Bone marrow (tissue), 2 donors: ENCODE measurements around the gene DCLK1.
"Not testable (repeated sequence)": the region's sequence is repeated elsewhere in the genome, so short reads cannot be mapped to it uniquely, and the experiment has no call there.

ENCODE experiments used
- DNase-seq, 2 donors: peaks; one replicate each; lab custom pipeline; 2025; lab: John Stamatoyannopoulos, UW

DCLK1 gene

DNA sequence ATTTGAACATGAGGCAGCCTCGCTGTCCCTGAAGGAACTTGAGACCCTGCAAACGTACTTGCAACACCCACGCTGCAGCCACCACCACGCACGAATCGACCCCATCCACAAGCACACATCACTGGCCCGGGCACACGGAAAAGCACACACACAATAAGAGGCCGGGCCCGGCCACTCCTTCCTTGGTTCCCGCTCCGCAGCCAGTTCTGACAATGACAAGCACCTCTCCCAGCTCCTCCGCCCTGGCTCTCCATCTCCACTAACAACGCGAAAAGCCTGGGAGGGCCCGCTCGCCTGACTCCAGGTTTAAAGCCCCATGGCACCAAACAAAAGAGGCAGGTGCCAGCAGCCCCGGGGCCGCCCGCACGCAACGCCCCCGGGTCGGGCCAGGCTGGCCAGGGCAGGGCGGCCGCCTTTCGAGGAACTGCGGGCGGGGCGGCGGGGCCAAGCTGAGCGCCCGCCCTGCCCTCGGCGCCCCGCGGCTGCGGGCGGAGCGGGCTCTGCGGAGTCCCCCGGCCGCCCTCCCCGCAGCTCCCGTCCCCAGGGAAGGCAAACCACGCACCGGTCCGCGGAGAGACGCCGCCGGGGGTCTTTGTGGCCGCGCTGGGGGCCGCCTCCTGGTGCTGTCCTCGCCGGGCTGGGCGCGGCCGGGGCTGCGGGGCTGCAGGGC is 495 bp downstream of the DCLK1 start:
- DNase-seq: no peak

DNA sequence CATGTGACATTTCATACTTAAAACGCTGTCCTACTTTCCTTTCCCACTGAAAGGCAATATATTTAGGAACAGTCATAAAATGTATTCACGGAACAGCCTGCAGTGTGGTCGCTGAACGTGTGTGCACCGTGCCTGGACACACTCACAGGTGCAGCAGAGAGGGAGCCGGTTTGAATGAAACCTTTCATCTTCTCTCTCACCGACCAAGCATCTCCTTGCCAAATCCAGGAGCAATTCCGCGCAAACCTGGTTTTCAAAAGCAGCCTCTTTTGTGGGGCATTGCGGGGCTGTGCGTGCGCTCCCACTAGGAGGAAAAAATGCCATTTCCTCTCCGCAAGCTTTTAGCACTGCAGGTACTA is 1.0 kb downstream of the DCLK1 start:
- DNase-seq: no peak

DNA sequence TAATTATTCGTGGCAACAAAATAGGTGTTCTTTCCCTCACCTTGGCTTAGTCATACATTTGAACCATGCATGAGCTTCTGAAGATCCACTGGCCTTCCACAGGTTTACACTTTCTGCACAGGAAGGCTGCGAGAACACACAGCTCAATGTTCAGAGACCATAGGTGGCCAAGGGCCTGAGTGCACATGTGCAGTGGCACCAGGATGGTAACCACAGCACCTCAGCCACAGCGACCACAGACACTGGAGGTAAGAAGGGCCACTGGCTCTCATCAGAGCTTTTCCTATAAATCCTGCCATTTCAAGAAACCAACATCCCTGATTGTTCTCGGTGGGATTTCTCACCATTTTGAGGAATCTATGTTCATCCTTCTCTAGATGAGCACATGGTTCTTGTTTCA is 1.6 kb downstream of the DCLK1 start:
- no peak for DNase-seq

DNA sequence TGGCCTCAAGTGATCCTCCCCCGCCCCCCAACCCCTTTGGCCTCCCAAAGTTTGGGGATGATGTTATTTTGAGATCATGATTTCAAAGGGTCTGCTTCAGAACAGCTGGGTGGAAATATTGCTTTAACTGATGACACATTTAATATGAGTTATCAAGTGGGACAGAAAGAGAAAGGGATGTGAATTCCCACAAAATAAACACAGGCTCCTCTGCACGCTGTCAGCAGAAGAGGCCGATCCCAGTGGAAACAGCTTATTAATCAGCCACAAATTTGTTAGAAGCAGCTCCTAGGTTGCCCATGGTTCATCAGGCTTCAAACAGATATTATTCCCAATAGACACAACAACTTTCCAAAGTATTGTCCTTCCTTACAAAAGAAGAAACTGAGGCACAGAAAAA is 4.7 kb downstream of the DCLK1 start:
- DNase-seq: no peak

DNA sequence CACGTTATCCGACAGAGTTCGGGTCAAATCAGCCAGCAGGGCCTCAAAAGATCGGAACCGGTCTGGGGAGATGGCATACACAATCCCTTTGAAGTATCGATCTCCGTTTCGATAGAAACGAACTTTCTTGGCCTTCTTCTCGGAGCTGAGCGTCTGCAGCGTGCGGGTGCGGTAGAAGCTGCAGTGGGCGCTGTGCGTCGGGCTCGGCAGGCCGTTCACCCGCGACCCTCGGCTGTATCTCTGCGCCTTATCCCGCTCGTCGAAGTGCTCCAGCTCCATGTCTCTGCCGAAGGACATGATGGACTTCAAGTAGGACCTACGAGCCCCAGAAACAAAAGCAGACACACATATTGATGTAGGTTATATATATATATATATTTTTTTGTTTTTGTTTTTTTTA is 5.3 kb downstream of the DCLK1 start:
- DNase-seq: no peak

DNA sequence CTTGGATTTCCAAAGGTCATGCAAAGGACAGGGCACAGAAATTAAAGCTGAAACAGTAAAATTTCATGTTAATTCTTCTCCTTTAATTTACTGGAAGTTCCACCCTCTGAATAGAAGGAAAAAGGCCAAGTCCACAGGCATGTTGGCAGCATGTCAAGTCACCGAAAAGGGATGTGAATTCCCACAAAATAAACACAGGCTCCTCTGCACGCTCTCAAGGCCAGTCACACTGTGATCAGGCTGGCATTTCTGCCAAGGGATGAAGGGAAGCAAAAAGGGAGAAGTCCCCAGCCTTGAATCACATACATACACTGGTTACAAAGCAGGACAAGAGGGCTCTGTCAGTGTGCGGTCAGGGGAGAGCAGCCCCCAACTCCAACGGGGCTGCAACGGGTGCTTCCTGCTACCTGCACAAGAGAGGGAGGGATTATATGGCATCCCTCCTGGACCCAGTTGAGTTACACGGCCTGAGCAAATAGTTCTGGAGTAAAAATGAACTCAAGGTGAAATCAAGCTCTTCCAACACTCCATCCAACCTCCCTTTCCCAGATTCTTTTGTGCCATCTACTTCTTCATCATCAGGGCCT is 6.9 kb downstream of the DCLK1 start:
- DNase-seq: no peak

DNA sequence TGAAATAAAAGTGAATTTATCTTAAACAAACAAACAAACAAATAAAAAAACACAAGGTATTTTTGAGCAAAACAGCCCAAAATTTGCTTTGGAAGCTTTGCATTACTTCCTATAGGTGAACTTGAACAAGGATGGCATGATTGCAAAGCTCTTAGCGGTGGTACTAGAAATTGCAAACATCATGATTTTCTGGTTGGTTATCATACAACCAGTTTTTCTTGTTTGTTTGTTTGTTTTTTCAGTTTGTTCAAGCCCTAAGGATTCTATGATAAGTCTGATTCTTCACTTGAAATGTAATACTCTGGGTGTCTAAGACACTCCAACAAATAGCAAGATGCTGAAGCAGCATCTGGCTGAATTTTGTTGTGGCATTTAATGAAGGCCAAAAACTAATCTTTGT is 15.9 kb downstream of the DCLK1 start:
- DNase-seq: no peak

DNA sequence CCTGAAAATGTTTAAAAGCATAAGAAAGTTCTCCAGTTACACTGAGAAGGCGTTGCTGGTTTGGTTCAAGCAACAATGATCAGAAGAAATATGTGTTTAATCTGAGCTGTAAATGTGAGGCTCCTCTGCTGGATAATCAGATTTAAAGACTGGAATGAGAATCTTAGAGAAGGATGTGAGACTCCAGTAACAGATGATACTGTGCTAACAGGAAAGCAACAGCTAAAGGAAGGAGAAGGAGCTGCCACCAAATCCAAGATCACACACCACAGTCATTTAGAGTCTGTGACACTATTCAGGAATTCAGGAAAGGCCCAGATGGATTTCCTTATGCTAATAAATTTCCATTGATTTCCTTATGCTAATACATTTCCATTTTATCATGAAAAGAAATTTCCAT is 16.9 kb downstream of the DCLK1 start:
- DNase-seq: no peak

DNA sequence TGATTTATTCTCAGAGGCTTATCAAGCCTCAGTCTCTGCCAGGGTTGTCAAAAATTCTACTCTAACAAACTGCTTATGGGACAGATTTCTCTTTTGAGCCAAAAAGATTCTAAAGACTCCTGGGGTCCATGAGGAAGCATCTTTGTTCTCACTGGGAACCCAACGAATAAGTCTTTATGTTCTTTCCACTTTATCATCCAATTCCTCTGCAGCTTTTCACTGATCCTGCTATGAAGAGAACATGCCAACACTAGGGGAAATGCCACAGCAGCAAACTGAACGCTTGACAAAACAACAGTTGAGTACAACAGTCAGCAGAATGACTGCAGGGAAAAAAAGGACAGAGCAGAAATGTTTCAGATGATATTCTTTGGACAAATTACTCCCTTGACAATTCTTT is 22.2 kb downstream of the DCLK1 start:
- no peak for DNase-seq

DNA sequence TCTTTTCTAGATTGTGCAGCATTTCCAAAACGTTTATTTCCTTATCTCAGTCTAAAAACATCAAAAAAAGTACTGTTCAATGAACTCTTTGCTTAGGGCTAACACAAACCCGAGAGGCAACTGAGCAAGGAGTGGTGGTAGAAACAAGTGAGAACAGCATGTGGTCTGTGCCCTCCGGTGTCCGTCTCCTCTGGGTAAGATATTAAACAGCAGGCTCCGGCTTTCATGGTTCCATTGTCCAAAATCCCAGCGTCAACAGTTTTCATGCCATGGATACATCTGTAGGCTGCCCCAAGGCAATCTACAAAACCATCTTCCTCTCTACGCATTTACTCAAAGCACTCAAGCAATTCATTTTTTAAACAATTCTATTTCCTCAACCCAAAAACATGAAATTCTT is 22.8 kb downstream of the DCLK1 start:
- DNase-seq: no peak

DNA sequence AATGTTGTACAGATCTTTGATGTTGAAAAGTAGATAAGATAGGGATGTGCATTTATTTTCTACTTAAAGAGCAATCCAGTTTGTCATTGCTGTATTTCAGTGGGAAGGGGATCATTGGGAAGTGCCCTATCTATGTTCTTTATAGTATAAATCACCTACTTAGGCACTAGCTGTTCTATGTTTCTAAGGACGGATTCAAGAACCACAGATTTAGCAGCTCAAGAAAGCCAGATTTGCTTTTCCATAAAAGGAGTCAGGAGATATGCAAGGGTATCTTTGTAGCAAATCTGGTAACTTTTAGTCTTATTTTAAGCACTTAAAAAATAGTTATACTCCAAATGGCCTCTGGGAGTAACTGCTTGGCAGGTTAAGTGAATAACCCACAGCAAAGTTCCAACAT is 23.7 kb downstream of the DCLK1 start:
- no peak for DNase-seq

DNA sequence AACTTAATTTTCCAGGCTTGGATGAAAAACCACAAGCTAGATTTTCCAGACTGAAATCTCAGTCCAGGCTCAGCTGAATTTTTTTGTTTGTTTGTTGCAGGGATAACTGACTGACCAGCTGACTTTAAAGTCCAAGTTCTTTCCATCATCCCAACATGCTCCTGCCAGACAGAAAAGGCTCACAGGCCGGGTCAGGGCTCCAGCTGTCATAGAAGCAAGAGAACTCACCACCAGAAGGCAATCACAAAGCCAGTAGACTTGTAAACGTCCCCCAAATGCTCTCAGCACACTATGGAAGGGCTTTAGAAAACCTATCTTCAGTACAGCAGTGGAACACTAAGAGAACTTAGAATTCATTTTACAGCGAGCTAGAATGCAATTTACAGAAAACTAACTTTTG is 25.5 kb downstream of the DCLK1 start:
- DNase-seq: no peak

DNA sequence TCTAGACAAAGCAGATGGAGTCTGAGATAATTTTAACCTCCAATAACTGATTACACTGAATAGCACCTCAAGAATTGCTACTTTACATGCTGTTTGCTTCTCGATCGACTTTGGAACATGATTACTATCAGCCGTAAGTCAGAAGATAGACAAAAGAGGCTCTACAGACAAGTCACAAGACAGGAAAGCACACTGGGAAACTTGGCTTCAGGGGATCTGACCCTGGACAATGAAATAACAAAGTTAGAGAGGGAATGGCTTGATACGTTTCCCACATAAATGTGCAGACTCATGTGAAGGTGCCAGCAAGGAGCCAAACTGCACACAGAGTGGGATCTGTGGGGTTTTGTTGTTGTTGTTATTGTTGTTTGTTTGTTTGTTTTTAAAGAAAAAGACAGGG is 28.5 kb downstream of the DCLK1 start:
- no peak for DNase-seq

DNA sequence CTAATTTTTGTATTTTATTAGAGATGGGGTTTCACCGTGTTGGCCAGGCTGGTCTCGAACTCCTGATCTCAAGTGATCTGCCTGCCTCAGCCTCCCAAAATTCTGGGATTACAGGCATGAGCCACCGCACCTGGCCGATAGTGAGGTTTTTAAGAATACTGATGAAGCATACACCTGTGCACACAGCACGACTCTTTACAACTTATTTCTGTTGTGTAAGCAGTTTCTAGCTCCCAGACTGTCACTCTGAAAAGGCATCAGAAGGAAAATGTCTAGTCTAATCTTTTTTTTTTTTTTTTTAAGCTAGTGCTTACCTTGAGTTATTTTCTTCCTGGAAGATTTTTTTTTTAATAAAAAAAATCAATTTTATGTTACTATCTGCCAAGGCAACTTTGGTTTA is 29.3 kb downstream of the DCLK1 start:
- DNase-seq: not testable (repeated sequence)

DNA sequence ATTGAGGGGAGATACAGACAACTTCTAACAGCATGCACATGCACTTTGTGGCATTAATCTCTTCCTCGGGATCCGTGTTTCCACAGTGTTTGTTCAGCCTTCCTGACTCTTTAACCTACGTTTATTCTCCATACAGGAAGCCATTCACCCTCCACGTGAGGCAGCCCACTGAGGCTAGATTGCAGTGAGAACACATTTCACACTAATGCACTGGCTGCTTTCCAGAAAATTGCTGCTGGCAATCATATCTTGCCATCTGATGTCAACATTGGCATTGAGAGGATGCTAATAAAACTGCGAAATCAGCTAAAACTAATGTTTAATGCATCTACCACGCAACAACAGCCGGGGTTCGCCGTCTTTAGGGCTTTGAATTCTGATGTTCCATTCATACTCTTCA is 30.0 kb downstream of the DCLK1 start:
- no peak for DNase-seq

DNA sequence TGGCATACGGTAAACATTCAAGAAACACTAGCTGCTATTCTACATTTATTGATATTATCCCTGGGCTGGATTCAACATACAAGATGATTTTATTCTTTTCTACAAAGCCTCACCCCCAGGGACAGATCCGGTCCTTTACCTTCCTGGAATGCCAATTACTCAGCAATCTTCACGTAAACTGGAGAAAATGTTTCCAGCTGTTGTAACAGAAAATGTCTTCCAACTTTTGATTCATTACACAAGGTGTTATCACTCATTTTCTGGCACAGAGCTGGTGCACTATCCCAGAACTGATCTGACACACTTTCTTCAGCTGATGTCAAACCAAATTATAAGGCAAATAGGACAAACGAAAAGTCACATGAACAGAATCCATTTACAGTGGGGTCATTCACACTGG is 33.1 kb downstream of the DCLK1 start:
- no peak for DNase-seq

DNA sequence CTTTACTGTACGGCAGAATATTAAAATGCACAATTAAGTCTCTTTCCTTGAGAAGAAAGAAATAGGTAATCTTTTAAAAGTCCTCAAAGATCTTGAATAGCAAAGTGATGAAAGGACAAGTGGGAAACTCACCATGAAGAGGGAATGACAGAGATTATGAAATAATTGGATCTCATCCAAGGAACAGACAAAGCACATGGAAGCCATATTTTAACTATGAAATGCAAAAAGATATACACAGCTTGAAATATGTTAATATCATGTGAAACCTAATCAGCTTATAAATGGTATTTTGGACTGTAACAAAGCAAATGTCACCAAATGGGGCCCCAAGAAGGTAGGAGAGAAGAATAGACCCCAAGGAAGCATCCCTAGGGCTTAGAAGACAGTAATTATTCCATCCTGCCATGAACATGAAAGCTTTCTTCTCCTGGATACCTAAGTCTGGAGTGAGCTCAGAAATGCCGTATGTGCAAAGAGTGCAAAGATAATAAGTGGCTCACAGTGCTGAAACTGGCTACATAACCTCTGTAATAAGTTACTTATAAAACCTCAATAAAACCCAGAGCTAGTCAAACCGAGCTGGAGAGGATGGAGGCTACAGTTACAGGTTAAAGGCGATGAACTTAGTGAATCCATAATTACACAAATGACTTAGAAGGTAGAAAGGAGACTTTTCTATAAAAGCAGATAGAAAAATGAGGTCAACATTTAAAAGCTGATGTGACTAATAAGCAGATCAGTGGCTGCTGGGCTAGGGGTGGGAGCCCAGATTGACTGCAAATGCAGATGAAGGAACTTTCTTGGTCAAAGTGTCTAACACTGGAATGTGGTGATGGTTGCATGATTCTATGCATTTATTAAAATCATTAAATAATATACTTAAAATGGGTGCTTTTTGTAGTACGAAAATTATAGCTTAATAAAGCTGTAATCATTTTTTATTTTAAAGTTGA is 34.4 kb downstream of the DCLK1 start:
- DNase-seq: no peak

DNA sequence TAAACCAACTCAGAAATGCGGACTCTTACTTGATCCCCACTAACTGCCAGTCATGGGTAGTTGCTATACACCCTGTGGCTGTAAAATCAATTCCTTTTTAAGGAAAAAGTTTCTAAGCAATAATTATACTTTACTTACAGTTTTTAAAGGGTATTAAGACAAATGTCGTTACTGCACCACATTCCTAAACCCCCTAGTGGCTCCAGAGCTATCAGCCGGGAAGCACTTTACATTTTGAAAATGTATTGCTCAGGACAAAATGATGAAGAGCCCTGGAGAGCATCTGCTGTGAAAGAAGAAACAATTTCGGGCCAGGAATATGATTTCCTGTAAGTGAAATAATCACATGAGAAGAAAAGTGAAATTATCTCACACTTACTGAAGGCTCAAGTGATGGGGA is 36.7 kb downstream of the DCLK1 start:
- DNase-seq: no peak

DNA sequence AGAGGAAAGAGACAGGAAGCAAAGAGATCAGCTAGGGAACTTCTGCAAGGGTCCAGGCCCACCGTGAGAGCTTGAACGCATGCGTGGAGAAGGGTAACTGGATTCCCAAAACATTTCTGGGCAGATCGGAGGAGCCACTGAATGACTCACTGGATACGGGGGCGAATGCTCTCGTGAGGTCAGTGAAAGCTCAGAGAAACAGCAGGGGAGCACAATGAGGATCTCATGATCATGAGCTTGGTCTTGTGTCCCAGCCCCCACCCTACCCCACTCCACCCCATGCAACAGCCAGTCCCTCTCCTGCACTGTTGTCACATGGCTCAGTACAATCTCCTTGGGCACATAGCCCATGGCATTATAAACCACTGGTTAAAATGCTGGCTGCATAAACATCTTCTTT is 40.6 kb downstream of the DCLK1 start:
- no peak for DNase-seq

DNA sequence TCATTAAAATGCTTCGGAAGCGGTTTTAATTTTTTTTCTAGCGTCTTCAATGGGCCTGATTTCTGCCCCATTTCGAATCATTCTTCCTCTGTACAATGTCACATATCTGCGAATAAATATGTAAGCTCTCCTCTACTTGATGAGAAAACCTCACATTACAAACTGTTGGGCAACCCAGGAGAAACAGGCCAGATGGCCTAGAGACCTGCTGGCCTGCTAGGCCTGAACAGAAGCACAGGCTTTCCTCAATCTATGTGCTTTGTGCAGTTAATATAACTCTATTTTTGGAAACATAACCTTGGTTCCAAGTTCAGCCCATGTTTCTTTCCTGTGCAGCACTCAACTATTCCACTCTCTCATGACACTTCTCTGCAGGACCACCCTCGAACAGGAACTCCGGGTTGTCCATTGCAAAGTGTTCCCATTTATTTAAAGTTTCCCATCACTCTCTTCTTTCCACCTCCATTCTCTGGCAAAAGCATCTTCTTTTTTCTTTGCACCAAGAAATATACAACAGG is 42.0 kb downstream of the DCLK1 start:
- no peak for DNase-seq

DNA sequence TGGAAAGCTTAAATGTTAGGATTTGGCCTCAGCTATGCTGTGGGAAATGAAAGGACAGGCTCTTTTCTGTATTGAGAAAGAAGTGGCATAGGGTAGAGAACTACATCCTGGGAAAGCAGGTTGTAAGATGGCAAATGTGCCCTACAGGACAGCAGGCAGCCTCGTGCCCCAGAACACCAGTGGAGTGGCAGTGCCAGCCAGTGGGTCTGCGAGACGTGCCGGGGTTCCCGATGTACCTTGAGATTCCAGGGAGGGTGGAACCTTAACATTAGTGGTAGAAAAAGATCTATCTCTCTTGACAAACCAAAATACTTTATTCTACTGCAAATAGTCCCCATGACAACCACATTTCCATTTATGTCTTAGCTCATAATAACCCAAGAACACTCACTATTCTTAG is 42.7 kb downstream of the DCLK1 start:
- no peak for DNase-seq

DNA sequence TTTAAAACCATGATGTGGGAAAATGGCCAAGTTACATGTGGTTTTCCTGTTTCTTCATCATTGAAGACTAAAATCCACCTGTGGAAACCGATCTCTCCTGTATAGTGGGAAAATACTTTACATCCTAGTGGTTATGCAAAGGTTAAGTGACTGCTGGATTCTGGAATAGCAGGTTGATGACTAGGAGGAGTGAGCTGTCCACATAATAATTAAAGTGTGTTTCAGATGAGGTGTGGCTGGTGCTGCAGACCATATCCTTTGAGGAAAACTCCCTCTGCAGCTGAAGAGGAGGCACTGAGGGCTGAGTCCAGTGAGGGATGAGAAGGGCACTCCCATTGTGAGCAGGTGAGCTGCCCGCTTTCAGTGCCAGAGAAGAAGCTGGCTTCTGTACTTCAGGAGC is 43.2 kb downstream of the DCLK1 start:
- DNase-seq: no peak

DNA sequence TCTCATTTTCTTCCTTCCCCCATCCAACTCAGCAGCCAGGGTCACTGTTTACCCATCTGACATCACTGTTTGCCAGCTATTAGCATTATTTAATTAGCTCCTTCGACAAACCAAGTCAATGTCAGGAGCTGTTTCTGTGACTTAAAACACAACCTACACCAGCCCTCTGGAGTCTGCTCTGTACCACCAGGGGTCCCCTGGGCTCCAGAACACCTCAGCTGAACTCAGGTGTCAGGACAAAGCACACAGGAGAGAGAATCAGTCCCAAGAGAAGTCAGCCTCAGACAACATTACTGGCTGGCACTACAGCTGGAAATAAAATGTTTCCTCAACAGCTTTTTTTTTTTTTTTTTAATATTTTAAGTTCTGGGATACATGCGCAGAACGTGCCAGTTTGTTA is 45.1 kb downstream of the DCLK1 start:
- no peak for DNase-seq
